HCT116 (cell line): ENCODE results near the gene UPK3A. TPM values are rescaled to one million over a fixed set of nuclear protein-coding genes. Genes with fewer than 3 reads are reported as not detected.

Source experiments
- ATAC-seq: fragments of 200-7000 bp; cut with Tn5 transposase; 2 replicates; pipeline ENCODE4 v1.9.1; 2020; ENCODE audit warnings: mild to moderate bottlenecking, moderate library complexity
- BruUV-seq: library from RNA; stranded (reverse); fragments of 400-500 nt; replicated peaks from 2 replicates; lab custom pipeline; 2021; lab: Mats Ljungman, UMichigan
- CTCF ChIA-PET: fragments of 300-600 bp; sonication (Branson Sonifier 250); formaldehyde crosslinking; loops from one replicate; lab custom pipeline; 2021; ENCODE audit warnings: antibody characterized with exemption; lab: Charles Lee
- POLR2A ChIA-PET: fragments of 300-600, 350-600 bp; sonication (Branson Sonifier 250); formaldehyde crosslinking; loops from one replicate; lab custom pipeline; 2021; ENCODE audit warnings: antibody characterized with exemption; lab: Charles Lee
- RAD21 ChIA-PET, 2 experiments: fragments of 300-600 bp; sonication (Branson Sonifier 250); formaldehyde crosslinking; loops; one replicate each; lab custom pipeline; 2023; ENCODE audit warnings: low total read pairs in 2 of 2; ENCODE audit not compliant: uncharacterized antibody in 2 of 2, unreplicated experiment in 2 of 2, low non-redundant PET in 1 of 2; lab: Charles Lee
- DNase-seq: peaks from one replicate; pipeline ENCODE4 v3.0.0-alpha.2; 2010; ENCODE audit warnings: low read depth, low spot score
- H2AFZ ChIP-seq: fragments of 200-600 bp; shearing (Covaris generic), sonication (generic); 2 replicates; pipeline ENCODE4 v1.6.1; 2017; ENCODE audit warnings: low read depth, mixed run types, mixed read lengths, antibody characterized with exemption, low read length; ENCODE audit not compliant: poor library complexity, severe bottlenecking
- H3K27ac ChIP-seq: 2 replicates; pipeline ENCODE4 v1.5.1; 2012; ENCODE audit warnings: low read depth, low read length
- H3K27me3 ChIP-seq: fragments of 200-600 bp; sonication (generic); 2 replicates; pipeline ENCODE4 v1.6.1; 2016; ENCODE audit warnings: mixed run types, low read length, mixed read lengths; ENCODE audit not compliant: insufficient read depth
- H3K36me3 ChIP-seq, 2 experiments: fragments of 200-500 bp in 1 of 2; fragments of 200-600 bp in 1 of 2; sonication (Bioruptor generic) in 1 of 2; sonication (generic) in 1 of 2; 2 replicates each; pipeline versions ENCODE4 v1.5.1 to v1.6.1; 2014 to 2016; ENCODE audit warnings: low read length in 2 of 2, inconsistent platforms in 1 of 2, mixed read lengths in 1 of 2, mixed run types in 1 of 2; ENCODE audit not compliant: insufficient read depth in 2 of 2, control insufficient read depth in 1 of 2
- H3K4me1 ChIP-seq, 2 experiments: fragments of 200-600 bp in 1 of 2; sonication (generic) in 1 of 2; 2 replicates each; pipeline versions ENCODE4 v1.5.1 to v1.6.1; 2012 to 2017; ENCODE audit warnings: low read length in 2 of 2, inconsistent platforms in 1 of 2, mild to moderate bottlenecking in 1 of 2, mixed read lengths in 1 of 2, mixed run types in 1 of 2, moderate library complexity in 1 of 2; ENCODE audit not compliant: insufficient read depth in 2 of 2, control insufficient read depth in 1 of 2
- H3K4me2 ChIP-seq: fragments of 200-600 bp; sonication (generic); 2 replicates; pipeline ENCODE4 v1.6.1; 2017; ENCODE audit warnings: mixed run types, low read length, mixed read lengths
- H3K4me3 ChIP-seq, 2 experiments: fragments of 200-600 bp in 1 of 2; sonication (generic) in 1 of 2; replicated peaks in 1 of 2; 2 replicates each; pipeline ENCODE4 v1.5.1; 2011 to 2016; ENCODE audit warnings: low read length in 2 of 2, control low read depth in 1 of 2, low read depth in 1 of 2, mild to moderate bottlenecking in 1 of 2, mixed read lengths in 1 of 2, mixed run types in 1 of 2
- H3K79me2 ChIP-seq: fragments of 200-600 bp; sonication (generic); 2 replicates; pipeline ENCODE4 v1.6.1; 2017; ENCODE audit warnings: mild to moderate bottlenecking, mixed run types, low read length, moderate library complexity, mixed read lengths; ENCODE audit not compliant: insufficient read depth
- H3K9ac ChIP-seq: fragments of 200-600 bp; sonication (generic); 2 replicates; pipeline ENCODE4 v1.6.1; 2016; ENCODE audit warnings: low read length, mixed read lengths
- H3K9me2 ChIP-seq: fragments of 200-600 bp; sonication (generic), shearing (Covaris generic); 2 replicates; pipeline ENCODE4 v1.6.1; 2017; ENCODE audit warnings: mixed run types, mild to moderate bottlenecking, moderate library complexity; ENCODE audit not compliant: insufficient read depth
- H3K9me3 ChIP-seq, 2 experiments: fragments of 200-500 bp in 1 of 2; fragments of 200-600 bp in 1 of 2; sonication (Bioruptor generic) in 1 of 2; sonication (generic) in 1 of 2; 2 replicates each; pipeline ENCODE4 v1.6.1; 2014 to 2017; ENCODE audit warnings: low read length in 2 of 2, mixed read lengths in 2 of 2, inconsistent platforms in 1 of 2, low read depth in 1 of 2, mild to moderate bottlenecking in 1 of 2, mixed run types in 1 of 2, moderate library complexity in 1 of 2; ENCODE audit not compliant: control insufficient read depth in 1 of 2, insufficient read depth in 1 of 2
- H4K20me1 ChIP-seq: fragments of 200-600 bp; sonication (generic), shearing (Covaris generic); 2 replicates; pipeline ENCODE4 v1.6.1; 2017; ENCODE audit warnings: mixed run types, mild to moderate bottlenecking, moderate library complexity; ENCODE audit not compliant: insufficient read depth
- ATF3 ChIP-seq: IDR thresholded peaks from 2 replicates; pipeline ENCODE4 v1.6.1; 2012
- EGR1 ChIP-seq: IDR thresholded peaks from 2 replicates; pipeline ENCODE4 v1.6.1; 2012; ENCODE audit warnings: low read depth
- EZH2 ChIP-seq: fragments of 200-600 bp; sonication (generic); IDR thresholded peaks from 2 replicates; pipeline ENCODE4 v1.6.1; 2017; ENCODE audit warnings: antibody characterized with exemption, mixed run types
- RAD21 ChIP-seq: IDR thresholded peaks from 2 replicates; pipeline ENCODE4 v1.6.1; 2012; ENCODE audit warnings: low read depth, mild to moderate bottlenecking
- SP1 ChIP-seq: IDR thresholded peaks from 2 replicates; pipeline ENCODE4 v1.6.1; 2012; ENCODE audit warnings: low read depth
- SRF ChIP-seq: IDR thresholded peaks from 2 replicates; pipeline ENCODE4 v1.6.1; 2012; ENCODE audit warnings: low read depth
- YY1 ChIP-seq: IDR thresholded peaks from 2 replicates; pipeline ENCODE4 v1.6.1; 2011; ENCODE audit warnings: low read length, low read depth, moderate library complexity, mild to moderate bottlenecking; ENCODE audit not compliant: insufficient replicate concordance; ENCODE audit errors: extremely low read depth
- intact Hi-C: fragments of 100-400 bp; cut with micrococcal nuclease; formaldehyde crosslinking; loops from 2 replicates; pipeline ENCODE4 v1.10.0; 2022
- total RNA-seq: library from RNA; stranded (reverse); gene quantifications from one replicate; pipeline ENCODE4 v1.2.1, GENCODE V29; 2021; ENCODE audit not compliant: unreplicated experiment
- TF ChIP-seq, protein P1 (sequence below): IDR thresholded peaks from 2 replicates; pipeline ENCODE4 v1.6.1; 2011; ENCODE audit warnings: mild to moderate bottlenecking, low read length, moderate library complexity; ENCODE audit not compliant: insufficient replicate concordance; ENCODE audit errors: extremely low read depth

Gene UPK3A
- total RNA-seq, 1 experiment from 2014 or later = not detected

- BruUV-seq = no TSS peak
- Histone ChIP-seq H3K4me2 (no peak overlapping the region), H2AFZ (no peak overlapping the region), H3K9me3 (no peaks in the 10 kb centered on the region), H3K27me3 (no peaks in the 10 kb centered on the region), H3K4me3 (no peak overlapping the region), H3K9me2 (no peaks in the 10 kb centered on the region), H3K36me3 (no peaks in the 10 kb centered on the region), H3K9ac (no peak overlapping the region), H3K4me1 (peaks cover 14 to 25% of the 10 kb centered on the region in 2 experiments), H4K20me1 (no peaks in the 10 kb centered on the region), H3K79me2 (no peaks in the 10 kb centered on the region), H3K27ac (no peak overlapping the region)
- ChIA-PET POLR2A (interaction anchor here (1.6 kb wide), 1 partner anchor 19 kb away, joined by 4 read pairs; no protein-coding TSS in a partner anchor), CTCF (no interaction called here), RAD21 (no interaction called here)
- DNase-seq (no peak), ATAC-seq (no peak)
- intact Hi-C loops = loop anchor here (2.0 kb wide), 1 partner anchor 163 kb away; no protein-coding TSS in a partner anchor
- no peak for TF ChIP-seq ATF3
- no peak for TF ChIP-seq YY1
- TF ChIP-seq SRF = no peak
- no peak for TF ChIP-seq RAD21
- TF ChIP-seq EGR1 = no peak
- TF ChIP-seq EZH2 = no peak
- no peak for TF ChIP-seq SP1
- TF ChIP-seq, protein P1, sequence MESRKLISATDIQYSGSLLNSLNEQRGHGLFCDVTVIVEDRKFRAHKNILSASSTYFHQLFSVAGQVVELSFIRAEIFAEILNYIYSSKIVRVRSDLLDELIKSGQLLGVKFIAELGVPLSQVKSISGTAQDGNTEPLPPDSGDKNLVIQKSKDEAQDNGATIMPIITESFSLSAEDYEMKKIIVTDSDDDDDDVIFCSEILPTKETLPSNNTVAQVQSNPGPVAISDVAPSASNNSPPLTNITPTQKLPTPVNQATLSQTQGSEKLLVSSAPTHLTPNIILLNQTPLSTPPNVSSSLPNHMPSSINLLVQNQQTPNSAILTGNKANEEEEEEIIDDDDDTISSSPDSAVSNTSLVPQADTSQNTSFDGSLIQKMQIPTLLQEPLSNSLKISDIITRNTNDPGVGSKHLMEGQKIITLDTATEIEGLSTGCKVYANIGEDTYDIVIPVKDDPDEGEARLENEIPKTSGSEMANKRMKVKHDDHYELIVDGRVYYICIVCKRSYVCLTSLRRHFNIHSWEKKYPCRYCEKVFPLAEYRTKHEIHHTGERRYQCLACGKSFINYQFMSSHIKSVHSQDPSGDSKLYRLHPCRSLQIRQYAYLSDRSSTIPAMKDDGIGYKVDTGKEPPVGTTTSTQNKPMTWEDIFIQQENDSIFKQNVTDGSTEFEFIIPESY = no peak
These were observed 19.2 kb upstream of the UPK3A start for GRCh38 chr22:45265535-45265934.
